GM18526 (cell line): ENCODE measurements around the gene DCST1.

Experiments
- POLR2A ChIP-seq: IDR thresholded peaks from 3 replicates; pipeline ENCODE4 v1.6.1; 2011; ENCODE audit not compliant: insufficient read length; ENCODE audit errors: extremely low read depth

The DCST1 gene

GRCh38 chr1:155077346-155077745 lies 43.7 kb downstream of the DCST1 start:
- TF ChIP-seq POLR2A: no peak

DNA sequence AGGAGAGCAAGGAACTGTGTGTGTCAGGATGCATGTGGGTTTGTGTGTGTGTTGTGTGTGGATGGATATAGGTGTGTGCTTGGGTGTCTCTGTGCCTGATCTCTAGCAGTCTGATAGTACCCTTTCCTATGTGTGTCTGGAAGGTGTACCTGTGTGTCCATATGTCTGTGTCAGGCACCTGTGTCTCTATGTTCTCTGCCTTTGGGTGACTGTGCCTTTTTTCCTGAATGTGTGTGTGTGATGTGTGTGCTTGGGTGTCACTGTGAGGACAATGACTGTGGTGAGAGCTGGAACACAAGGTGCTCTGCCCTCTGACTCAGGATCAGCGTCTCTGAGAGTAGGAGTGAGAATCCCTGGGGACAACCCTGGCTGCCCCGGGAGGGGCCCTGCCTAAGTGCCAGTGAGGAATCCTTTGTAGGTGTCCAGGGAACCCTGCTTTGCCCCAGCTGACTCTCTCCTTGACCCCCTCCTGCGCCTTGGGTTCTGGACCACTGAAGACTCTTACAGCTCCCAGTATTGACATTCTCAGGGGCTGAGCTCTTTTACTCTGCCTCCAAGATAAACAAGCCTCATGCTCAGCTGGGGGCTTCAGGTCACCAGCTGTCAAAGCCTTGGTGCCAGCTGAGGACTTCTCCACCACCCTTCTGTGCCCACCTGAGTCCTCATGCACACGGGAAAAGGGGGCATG lies 44.3 kb downstream of the DCST1 start:
- TF ChIP-seq POLR2A: no peak

- no peak for TF ChIP-seq POLR2A
These were observed 45.0 kb downstream of the DCST1 start, which contains the start of gene EFNA3 for GRCh38 chr1:155078469-155079209. TSS of gene EFNA3 (plus strand) at chr1:155078837. CDS start at chr1:155078942, 105 bp downstream.

DNA sequence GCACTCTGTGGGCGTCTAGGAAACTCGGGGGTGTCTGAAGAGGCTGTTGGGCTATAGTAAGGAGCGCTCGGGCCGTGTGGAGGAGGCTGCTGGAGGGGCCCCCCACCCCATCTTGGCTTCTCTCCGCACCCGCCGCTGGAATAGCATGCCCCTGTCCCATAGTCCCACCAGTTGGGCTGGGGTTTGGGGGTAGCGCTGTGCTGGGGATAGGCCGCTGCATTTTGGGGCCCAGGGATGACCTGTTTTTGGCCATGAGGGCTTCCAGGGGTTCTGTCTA lies 45.5 kb downstream of the DCST1 start:
- no peak for TF ChIP-seq POLR2A

DNA sequence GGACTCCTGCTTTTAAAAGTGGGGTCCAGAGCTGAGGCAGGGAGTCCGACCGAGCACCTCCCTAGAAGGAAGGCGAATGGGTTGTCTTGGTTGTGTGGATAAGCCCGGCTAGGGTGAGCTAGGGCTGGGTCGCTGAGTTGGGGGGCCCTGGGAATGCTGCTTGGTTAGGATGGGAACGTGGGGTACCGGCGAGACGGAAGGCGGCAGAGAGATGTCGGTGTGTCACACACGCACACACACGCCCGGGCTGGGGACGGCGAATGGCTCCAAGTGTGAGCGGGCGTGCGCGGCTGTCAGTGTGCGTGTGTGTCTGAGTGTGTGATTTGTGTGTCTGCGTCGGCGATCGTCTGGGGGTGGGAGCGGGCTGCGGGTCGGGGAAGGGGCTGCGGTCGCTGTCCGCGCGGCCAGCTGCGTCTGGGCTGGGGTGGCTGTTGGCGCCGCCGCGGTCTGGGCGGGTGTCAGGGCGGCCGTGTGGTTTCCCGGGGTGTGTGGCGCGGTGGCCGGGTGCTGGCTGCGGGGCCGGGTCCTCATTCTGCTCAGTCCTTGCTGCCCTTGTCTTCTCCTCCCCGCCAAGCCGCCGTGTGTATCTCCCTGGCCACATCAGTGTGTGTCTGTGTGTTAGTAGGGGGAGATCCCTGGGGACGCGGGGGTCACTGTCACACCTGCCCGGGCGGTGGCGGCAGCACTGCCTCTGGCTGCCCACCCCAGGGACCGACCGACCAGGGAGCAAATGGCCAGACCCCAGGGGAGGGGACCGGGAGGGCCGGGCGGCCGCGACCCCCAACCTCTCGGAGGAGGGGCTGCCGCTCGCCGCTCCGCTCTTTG lies 46.1 kb downstream of the DCST1 start:
- no peak for TF ChIP-seq POLR2A

- TF ChIP-seq POLR2A: no peak
These were observed 46.9 kb downstream of the DCST1 start for GRCh38 chr1:155080312-155081228.

DNA sequence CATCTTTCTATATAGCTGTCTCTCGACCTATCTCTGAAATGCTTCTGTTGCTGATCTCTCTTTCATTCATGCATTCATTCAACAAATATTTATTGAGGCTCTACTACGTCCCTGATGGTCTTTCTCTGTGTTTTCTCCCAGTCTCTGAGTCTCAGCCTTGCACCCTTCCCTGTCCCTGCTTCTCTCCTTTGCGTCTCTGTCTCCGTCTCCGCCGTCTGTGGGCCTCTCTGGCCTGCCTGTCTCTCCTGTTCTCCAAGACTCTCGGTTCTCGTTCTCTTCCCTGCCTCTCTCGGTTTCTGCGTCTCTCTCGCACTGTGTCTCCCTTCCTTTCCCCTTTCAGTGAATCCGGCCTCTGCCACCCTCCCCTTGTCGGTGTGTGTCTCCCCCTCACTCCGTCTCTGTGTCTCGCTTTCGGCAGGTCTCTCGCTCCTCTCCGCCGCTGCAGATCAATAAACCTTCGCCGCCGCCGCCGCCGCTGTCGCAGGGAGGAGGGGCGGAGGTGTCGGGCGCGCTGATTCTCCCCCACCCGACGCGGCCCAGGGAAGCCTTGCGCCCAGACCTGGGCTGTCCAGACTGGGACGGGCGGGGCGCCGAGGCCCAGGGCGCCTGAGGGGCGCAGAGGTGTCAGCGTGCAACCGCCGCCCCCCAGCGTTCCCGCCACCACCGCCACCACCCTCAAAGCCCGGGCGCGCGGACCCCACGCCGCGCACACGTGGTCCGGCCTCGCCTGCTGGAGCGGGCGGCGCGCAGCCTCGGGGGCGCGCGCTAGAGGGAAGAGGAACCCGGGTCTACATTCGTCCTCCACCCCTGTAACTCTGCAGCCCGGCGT lies 48.1 kb downstream of the DCST1 start:
- TF ChIP-seq POLR2A: no peak

DNA sequence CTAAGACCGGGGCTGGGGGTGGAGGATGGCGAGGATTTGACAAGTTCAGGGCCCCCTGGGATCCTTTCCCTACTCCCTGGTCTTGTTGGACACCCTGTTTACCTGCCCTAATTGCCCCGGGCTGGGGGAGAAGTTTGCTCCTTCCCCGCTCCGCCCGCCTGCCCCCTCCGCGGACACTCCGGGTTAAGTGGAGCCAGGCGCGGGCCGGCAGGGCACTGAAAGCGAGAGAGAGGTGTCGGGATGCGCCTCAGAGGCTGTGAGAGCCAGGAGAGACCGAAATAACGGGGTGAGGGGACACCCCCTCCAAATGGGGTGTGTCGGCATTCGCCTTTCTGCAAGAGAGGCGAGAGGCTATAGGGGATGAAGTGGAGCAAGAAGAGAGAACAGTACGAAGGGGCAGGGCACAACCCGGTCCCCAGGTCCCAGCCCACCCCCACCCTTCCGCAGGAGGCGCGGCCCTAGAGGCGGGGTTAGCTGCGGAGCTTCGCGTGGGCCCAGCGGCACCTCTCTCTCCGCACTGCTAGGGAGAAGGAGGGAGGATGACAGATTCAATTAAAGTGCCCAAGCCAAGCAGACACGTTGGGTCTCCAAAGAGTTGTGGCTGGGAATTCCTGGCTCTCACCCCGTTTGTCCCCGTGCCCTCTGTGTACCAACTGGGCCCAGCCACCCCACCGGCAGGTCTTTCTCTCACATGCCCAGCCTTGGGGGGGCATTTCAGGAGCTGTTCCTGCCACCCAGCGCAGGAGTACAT lies 48.9 kb downstream of the DCST1 start:
- no peak for TF ChIP-seq POLR2A

DNA sequence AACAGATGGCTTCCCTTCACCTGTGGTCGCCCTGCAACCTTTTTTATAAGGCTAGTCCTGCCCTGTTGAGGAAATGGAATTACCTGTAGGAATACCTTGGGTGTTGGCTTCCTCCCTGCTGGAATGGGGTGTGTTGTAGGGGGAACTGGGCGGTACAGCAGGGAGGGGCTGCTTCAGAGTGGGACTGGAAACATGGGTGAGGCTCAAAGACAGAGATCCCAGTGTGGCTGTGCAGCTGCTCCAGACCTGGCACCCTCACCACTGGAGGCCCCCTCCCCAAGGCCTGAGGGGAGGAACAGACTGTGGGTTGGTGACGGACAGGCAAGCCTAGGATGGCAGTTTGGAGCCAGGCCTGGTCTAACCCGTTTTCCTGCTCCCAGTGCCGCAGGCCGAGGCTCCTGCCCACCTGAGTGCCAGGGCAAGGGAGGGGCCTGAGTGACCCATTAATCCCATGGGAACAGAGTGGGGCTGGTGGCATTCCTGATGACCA lies 49.5 kb downstream of the DCST1 start:
- TF ChIP-seq POLR2A: no peak

DNA sequence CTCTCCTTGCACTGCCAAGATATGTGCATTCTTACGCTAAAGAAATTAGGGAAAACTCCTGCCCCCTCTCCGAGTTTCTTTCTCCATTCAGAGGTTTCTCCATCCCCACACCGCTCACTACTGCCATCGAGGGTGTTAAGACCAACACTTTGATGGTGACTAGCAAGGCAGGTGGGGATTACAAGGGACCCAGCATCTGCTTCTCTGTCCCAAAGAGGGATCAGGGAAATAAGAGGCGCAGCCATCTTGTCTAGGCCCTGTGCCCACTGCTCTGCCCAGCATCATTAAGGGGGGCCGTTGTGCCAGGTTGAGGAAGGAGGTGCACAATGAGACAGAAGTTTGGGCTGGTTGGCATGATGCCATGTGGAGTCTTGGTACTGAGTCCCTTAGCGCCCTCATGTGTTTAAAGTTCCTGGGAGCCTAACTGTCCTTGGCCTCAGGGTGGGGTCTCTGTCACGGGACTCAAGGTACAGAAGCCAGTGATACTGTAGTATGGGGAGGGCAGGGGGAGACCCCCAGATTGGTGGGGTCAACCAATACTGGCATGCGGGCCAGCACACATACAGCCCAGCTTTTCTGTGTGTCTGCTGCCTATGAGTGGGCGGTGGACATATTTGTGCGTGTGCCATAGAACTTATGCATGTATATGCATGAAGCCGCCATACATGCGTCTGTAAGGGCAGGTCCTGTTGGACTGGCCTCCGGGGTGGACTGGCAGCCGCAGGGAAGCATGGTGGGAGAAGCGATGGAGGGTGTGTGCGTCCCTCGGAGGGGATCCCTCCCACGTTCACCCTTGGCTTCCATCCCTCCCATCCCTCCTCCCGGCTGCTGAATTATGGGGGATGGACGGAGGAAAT lies 50.5 kb downstream of the DCST1 start:
- no peak for TF ChIP-seq POLR2A

DNA sequence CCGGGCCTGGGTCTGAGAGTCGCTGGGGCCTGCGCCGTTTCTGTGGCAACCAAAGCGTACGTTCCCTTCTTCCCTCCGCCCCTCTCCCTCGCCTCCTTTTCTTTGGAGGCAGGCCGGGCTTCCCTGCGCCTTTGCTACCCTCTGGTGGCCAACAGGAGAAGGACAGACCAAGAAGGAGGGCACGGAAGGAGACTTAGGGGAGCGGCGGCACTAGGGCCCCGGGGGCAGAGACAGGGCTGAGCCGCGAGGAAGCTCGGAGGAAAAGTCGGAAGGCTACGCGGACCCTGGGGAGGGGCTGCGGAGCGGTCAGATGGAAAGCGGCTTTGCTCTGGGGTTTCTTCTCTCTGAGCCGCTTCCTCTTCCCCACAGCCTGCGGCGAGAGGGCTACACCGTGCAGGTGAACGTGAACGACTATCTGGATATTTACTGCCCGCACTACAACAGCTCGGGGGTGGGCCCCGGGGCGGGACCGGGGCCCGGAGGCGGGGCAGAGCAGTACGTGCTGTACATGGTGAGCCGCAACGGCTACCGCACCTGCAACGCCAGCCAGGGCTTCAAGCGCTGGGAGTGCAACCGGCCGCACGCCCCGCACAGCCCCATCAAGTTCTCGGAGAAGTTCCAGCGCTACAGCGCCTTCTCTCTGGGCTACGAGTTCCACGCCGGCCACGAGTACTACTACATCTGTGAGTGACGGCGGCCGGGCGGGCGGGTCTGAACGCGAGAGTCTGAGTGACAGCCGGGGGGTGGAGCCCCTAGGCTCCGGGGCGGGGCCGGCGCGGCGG lies 51.3 kb downstream of the DCST1 start:
- no peak for TF ChIP-seq POLR2A

DNA sequence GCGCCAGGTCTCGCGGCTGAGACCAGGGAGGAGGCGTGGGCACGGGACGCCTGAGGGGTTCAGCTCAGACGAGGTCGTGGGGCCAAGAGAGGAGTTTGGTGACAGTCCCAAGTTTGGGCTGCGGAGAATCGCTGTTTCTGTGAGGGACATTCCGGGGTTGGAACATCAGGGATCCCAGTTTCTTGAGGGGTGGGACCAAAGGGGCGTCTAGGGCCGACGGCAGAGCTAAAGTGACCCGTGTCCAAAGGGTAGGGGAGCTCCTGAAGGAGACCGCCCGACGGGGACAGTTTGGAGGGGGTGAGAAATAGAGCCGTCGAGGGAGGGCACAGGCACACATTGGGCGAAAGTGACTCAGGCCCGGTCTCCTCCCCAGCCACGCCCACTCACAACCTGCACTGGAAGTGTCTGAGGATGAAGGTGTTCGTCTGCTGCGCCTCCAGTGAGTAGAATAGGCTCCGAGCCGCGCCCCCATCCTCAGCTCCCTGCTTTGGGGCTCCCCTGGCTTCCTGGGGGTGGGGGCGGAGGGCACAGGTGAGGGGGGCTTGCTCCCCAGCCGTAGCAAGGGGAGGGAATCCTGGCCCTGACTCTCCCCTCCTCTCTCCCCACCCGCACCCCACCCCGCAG lies 52.0 kb downstream of the DCST1 start:
- no peak for TF ChIP-seq POLR2A
